ENCODE data around the gene TRPM8. TPM values are rescaled to one million over a fixed set of nuclear protein-coding genes. Genes with fewer than 3 reads are reported as not detected.

TRPM8 gene
- total and polyA plus RNA-seq, 2 experiments from 2014 or later = 0.11 to 0.14 TPM

DNA sequence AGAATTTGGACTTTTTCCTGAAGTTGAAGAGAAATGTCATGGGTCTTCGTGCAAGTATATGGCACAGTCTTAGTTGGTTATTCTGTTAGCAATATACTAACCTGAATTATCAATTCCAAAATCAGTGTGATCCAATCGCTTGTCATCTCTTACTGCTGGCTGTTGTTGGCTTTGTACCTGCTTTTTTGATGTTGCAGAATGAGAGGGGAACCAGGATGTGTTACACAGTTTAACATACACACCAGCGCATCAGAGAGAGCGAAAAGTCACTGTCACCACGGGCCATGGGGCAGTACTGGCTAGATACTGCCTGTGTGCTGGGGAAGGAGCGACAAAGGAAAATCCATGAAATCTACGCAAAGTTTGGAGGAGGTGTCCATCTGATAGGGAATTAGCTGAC is 74.0 kb downstream of the TRPM8 start:
- peaks cover 23% of the 10 kb centered on the region for H3K9me3 Mint-ChIP-seq
- H3K9me2 ChIP-seq (ENCODE audit: insufficient read depth) = 0 out of 2 replicates have a peak, but pooled peaks cover 3% of the 10 kb centered on the region
- H3K4me3 Mint-ChIP-seq = no peak overlapping the region
- H3K27me3 Mint-ChIP-seq (ENCODE audit: insufficient read depth, low read depth, poor library complexity) = peaks cover 4% of the 10 kb centered on the region
- H3K4me1 ChIP-seq (ENCODE audit: insufficient read depth) = 0 out of 2 replicates have a peak, but pooled peaks cover 2% of the 10 kb centered on the region
- H4K20me1 ChIP-seq (replicated peaks; ENCODE audit: insufficient read depth) = no peaks in the 10 kb centered on the region
- H3K36me3 Mint-ChIP-seq (ENCODE audit: low read depth) = peaks cover 3% of the 10 kb centered on the region; the same call in 2 of the 3 replicates
- no peaks in the 10 kb centered on the region for H3K27me3 ChIP-seq (ENCODE audit: insufficient read depth)
- no peak overlapping the region for H3K4me2 ChIP-seq
- DNase-seq (ENCODE audit: low spot score) (no peak), ATAC-seq (no peak)
- H3K27ac ChIP-seq (ENCODE audit: low read depth) = no peak overlapping the region
- H3K4me3 ChIP-seq = no peak overlapping the region
- H3K36me3 ChIP-seq (ENCODE audit: insufficient read depth) = no peaks in the 10 kb centered on the region
- no peaks in the 10 kb centered on the region for H3K4me1 Mint-ChIP-seq
- TF ChIP-seq, protein P1, sequence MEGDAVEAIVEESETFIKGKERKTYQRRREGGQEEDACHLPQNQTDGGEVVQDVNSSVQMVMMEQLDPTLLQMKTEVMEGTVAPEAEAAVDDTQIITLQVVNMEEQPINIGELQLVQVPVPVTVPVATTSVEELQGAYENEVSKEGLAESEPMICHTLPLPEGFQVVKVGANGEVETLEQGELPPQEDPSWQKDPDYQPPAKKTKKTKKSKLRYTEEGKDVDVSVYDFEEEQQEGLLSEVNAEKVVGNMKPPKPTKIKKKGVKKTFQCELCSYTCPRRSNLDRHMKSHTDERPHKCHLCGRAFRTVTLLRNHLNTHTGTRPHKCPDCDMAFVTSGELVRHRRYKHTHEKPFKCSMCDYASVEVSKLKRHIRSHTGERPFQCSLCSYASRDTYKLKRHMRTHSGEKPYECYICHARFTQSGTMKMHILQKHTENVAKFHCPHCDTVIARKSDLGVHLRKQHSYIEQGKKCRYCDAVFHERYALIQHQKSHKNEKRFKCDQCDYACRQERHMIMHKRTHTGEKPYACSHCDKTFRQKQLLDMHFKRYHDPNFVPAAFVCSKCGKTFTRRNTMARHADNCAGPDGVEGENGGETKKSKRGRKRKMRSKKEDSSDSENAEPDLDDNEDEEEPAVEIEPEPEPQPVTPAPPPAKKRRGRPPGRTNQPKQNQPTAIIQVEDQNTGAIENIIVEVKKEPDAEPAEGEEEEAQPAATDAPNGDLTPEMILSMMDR (conservative IDR thresholded peaks at IDR 0.05; ENCODE audit: low read depth in 2 of 2) = no peak
- TF ChIP-seq, protein P2, sequence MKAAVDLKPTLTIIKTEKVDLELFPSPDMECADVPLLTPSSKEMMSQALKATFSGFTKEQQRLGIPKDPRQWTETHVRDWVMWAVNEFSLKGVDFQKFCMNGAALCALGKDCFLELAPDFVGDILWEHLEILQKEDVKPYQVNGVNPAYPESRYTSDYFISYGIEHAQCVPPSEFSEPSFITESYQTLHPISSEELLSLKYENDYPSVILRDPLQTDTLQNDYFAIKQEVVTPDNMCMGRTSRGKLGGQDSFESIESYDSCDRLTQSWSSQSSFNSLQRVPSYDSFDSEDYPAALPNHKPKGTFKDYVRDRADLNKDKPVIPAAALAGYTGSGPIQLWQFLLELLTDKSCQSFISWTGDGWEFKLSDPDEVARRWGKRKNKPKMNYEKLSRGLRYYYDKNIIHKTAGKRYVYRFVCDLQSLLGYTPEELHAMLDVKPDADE (IDR thresholded peaks at IDR 0.05) = no peak
- TF ChIP-seq POLR2AphosphoS5 (IDR thresholded peaks at IDR 0.05; ENCODE audit: low read depth) = no peak
- TF ChIP-seq, protein P3, sequence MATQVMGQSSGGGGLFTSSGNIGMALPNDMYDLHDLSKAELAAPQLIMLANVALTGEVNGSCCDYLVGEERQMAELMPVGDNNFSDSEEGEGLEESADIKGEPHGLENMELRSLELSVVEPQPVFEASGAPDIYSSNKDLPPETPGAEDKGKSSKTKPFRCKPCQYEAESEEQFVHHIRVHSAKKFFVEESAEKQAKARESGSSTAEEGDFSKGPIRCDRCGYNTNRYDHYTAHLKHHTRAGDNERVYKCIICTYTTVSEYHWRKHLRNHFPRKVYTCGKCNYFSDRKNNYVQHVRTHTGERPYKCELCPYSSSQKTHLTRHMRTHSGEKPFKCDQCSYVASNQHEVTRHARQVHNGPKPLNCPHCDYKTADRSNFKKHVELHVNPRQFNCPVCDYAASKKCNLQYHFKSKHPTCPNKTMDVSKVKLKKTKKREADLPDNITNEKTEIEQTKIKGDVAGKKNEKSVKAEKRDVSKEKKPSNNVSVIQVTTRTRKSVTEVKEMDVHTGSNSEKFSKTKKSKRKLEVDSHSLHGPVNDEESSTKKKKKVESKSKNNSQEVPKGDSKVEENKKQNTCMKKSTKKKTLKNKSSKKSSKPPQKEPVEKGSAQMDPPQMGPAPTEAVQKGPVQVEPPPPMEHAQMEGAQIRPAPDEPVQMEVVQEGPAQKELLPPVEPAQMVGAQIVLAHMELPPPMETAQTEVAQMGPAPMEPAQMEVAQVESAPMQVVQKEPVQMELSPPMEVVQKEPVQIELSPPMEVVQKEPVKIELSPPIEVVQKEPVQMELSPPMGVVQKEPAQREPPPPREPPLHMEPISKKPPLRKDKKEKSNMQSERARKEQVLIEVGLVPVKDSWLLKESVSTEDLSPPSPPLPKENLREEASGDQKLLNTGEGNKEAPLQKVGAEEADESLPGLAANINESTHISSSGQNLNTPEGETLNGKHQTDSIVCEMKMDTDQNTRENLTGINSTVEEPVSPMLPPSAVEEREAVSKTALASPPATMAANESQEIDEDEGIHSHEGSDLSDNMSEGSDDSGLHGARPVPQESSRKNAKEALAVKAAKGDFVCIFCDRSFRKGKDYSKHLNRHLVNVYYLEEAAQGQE (IDR thresholded peaks at IDR 0.05; ENCODE audit: unreplicated experiment) = no peak
- TF ChIP-seq JUNB (IDR thresholded peaks at IDR 0.05; ENCODE audit: unreplicated experiment) = no peak
- no peak for TF ChIP-seq EZH2 (IDR thresholded peaks at IDR 0.05; ENCODE audit: low read depth, unreplicated experiment)
- no peak for TF ChIP-seq ZNF331 (CRISPR knock-in tag; IDR thresholded peaks at IDR 0.05; ENCODE audit: low read depth)
- no peak for TF ChIP-seq STAT1 (IDR thresholded peaks at IDR 0.05; ENCODE audit: unreplicated experiment)
- no peak for TF ChIP-seq ZNF114 (CRISPR knock-in tag; IDR thresholded peaks at IDR 0.05)
- no peak overlapping the region for H2AFZ ChIP-seq
- no peaks in the 10 kb centered on the region for H3K79me2 ChIP-seq (replicated peaks; ENCODE audit: insufficient read depth)
- no peaks in the 10 kb centered on the region for H3F3A ChIP-seq (replicated peaks; ENCODE audit: low read depth)
- no peak overlapping the region for H3K27ac Mint-ChIP-seq

Data from GM23338 (cell line).